ENCODE results near the gene PAK5.

PAK5 gene

DNA sequence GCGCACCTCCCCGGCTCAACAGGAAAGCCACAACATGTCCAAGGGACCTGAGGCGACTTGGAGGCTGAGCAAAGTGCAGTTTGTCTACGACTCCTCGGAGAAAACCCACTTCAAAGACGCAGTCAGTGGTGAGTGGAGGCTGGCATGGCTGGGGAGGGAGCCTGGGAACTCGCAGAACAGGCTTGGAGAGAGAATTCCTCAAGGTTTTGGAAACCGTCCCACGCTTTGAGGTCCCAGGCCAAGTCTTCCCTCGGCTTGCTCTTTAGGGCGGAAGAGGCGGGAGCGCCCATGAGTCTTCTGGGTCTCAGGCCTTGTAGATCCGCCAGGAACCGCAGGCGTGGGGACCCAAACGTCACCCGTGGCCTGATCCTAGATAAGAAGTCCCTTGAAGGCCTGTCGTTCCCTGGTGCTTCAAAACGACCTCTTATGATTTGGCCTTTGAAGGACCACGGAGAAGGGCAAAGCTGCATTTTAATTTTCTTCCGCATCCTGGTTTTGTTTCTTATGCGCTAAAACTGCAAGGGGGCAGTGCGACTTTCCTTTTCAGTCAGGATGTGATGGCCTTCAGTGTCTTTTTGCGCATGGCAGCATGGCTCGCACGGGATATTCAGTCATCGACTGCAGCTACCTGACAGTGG is 322.5 kb downstream of the PAK5 start:
- DNase-seq = peak; percentile 26

DNA sequence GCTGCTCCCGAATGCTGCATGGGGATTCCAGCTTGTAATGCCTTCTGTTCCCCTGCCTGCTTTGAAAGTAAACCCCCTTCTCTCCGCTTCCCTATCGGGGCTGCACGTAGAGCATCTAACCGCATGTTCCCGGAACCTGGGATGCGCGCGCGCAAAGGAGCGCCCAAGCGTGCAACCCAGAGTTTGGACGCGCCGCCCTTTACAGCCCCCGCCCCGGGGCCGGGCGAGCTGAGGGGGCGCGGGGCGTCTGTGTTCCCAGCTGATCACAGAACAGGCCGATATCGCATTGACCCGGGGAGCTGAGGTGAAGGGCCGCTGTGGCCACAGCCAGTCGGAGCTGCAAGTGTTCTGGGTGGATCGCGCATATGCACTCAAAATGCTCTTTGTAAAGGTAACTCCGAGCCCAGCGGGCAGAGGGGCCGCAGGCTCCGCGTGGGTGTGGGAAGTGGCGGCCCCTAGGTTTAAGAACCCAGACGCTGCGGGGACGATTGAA is 323.1 kb downstream of the PAK5 start:
- DNase-seq = no peak

DNA sequence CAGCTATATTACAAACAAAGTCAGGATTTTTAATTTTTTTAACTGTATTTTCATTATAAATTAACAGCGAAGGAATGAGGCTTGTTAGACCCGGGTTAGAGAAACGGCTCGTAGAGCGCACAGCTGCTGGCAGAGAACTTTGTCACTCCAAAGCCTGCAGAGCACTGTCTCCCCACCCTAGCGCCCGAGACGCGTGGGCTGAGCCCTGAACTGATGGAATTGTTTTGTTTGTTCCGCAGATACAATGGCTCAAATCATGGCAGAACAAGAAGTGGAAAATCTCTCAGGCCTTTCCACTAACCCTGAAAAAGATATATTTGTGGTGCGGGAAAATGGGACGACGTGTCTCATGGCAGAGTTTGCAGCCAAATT is 323.7 kb downstream of the PAK5 start:
- no peak for DNase-seq

- DNase-seq = peak; percentile 36
Observed at GRCh38 chr20:9514461-9515213, 324.2 kb downstream of the PAK5 start, which contains the start of gene LAMP5. LAMP5 (plus strand) TSS chr20:9514590; CDS start chr20:9514853, 263 bp downstream.

- DNase-seq = no peak
Observed at GRCh38 chr20:9514072-9514460, 324.8 kb downstream of the PAK5 start.

DNA sequence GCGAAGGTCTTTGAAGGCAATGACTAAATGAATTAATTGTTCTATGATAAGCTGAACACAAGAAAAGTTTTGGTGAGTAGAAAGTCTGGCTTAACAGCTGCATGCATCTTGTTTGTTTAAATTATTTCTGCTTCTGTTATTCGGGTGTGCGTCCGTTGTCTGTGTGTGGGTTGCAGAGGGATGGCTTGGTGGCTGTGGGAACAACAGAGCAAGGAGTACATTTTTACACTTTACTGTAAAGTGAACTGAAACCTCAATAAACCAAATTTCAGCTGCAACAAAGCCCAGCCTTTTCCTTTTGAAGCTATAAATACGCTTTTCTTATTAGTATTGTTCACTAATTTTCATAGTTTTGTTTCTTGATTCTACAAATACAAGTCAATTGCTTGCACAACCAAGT is 328.0 kb downstream of the PAK5 start:
- DNase-seq = no peak

DNA sequence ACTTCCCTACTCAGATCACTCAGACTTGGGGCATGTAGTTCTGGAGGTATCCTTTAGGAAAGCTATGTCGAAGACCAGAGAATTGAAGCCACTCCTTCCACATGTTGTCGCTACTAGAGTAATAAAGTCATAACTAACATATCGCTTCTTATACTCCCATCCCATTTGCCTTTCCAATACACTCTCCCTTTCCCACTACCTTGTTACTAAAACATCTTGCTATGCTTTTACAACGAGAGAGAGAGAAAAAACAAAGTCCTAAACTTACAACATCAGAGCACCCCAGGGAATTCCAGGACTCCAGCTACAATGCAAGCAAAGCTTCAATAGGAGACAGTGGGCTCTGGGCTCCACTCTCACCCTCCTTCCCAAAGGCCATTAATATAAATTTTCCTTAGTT is 329.6 kb downstream of the PAK5 start:
- DNase-seq = no peak

GRCh38 chr20:9508696-9509178 is 330.1 kb downstream of the PAK5 start:
- DNase-seq = no peak

DNA sequence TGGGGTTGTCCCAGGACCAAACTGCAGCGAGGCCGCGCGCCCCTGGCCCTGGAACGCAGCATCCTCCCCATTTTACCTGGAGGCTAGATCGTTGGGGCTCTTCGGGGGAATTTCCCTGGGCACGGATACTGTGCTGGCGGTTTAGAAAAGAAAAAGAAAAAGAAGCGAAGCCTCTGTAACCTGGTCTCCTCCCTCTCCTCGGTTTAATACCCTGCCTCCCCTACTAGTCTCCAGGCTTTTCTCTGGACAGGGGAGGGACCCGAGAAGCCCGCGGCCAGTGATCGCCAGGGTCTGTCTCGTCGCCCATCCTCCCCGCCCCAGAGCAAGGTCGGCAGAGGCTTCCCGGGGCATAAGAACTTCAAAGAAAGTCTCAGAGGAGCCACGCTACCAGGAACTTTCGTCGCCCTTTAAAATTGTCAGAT is 330.6 kb downstream of the PAK5 start:
- no peak for DNase-seq

DNA sequence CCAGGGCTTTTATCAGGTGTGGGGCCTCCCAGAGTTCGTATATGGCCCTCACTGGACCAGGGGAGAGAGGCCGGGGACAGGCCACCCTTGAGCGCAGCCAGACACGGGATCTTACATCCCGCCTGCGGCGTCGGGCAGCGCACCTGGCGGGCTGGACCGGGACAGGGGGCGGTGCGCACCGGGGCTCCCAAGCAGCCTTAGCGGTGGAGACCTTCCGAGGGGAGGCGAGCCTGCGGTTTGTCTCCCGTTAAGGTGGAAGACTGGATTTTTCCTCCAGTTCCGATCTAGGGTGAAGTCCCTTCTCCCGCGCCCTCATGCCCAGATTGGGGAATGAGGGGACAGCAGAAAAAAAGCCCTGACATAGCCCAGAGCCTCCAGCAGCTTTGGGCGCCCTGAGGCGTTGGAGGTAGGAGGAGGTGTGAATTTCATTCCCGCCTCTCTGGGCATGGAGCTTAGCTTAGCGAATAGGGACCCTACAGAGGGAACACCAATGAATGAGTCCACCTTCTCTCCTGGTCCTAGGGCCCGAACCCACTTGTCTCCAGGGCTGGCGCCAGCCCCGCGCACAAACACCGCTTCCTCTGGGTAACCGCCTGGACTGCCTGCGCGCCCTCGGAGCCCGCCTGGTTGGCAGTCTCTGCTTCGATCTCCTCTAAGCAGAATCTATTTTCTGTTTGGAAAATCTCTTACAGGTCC is 331.2 kb downstream of the PAK5 start:
- DNase-seq = no peak

DNA sequence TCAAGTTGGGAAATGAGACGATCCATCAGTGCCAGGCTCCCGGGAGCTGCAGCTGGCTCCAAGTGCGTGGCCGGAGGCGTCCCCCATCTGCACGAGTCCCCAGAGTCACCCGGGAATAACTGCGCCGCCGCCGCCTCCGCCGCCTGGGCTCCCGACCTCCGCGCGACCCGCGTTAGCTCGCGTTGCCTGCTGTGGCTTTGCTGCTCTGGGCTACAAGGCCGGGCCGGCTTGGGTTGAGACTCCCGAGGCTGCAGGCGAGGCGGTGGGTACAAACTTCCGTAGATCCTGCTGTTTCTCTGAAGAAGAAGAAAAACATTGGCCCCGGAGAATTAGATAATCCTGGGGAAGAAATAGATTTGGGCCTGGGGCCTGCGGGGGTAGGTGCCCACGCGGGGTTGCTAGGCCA is 331.9 kb downstream of the PAK5 start:
- no peak for DNase-seq

DNA sequence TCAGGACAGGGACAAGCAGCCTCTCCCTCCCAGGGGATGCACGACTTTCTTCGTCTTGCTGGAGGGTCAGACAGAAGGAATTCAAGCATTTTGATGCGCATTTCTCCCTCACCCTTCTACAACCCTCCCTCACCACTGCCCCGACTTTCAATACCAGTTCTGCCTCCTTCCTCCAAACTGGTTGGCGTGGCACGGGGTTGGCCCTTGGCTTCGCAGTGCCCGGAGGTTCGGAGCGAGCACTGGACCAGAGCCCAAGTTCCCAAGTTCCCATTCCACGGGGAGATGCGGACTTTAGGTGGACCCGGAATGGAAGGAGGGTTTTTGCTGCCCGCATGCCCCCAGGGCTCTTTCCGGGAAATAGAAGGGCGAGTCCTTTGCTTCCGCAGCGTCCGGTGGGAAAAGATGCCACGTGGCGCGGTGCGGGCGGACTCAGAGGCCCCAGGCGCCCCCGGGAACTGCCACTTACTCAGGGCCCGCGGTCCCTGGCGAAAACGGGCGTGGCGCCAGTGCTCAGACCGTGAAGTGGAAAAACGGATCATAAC is 332.5 kb downstream of the PAK5 start:
- no peak for DNase-seq

GRCh38 chr20:9503526-9504245 is 335.2 kb downstream of the PAK5 start:
- DNase-seq = peak; percentile 64

DNA sequence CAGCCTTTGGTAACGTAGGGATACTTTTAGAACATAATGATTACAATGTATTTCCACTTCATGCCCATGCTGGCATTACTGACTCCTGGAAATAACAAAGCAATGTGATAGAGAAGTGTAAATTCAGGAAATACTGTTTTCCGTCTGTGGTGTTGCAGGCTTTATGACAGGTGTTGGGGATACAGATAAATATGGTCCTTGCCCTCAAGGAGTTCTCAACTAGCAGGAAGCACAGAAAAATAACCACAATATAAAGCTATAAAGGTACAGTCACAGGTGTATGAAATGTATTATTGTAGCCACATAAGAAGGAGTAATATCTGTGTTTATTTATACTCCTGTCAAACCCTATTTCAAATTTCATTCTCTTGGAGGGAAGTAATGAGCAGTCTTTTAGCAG is 337.4 kb downstream of the PAK5 start:
- no peak for DNase-seq

- no peak for DNase-seq
Observed at GRCh38 chr20:9500121-9500520, 338.8 kb downstream of the PAK5 start.

GRCh38 chr20:9499126-9499899 is 339.6 kb downstream of the PAK5 start:
- DNase-seq = no peak

GRCh38 chr20:9498322-9498721 is 340.6 kb downstream of the PAK5 start:
- peak; percentile 43 for DNase-seq

DNA sequence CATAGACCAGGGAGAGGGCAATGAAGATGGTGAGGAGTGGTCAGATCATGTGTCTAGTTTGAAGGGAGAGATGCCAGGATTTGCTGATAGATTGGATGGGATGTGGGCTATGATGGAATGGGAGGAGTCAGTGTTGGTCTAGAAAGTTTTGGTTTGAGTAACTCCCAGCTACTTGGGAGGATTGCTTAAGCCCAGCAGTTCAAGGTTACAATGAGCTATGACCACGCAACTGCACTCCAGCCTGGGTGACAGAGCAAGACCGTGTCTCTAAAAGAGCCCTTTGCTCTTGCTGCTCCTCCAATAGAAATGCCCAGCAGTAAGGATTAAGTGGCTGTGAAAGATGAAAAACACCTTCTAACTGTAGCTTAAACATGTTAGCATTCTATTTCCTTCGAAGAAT is 342.7 kb downstream of the PAK5 start:
- no peak for DNase-seq

DNA sequence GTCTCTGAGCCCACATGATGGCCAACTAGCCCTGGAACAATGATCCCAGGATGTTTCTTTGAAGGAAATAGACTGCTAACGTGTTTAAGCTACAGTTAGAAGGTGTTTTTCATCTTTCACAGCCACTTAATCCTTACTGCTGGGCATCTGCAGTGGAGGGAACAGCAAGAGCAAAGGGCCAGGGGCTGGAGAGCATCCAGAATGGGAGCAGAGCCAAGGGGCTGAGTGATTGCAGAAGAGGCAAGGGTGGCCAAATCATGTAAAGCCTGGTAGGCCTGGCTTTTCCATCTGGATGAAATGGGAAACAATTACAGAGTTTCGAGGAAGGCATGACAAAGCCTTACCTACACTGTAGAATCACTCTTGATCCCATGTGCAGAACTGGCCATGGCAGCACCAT is 343.2 kb downstream of the PAK5 start:
- DNase-seq = no peak

- DNase-seq = no peak
Observed at GRCh38 chr20:9493803-9494202, 345.1 kb downstream of the PAK5 start.

GRCh38 chr20:9492067-9492466 is 346.8 kb downstream of the PAK5 start:
- DNase-seq = peak; percentile 58

GRCh38 chr20:9491324-9491723 is 347.6 kb downstream of the PAK5 start:
- DNase-seq = no peak

Data from fibroblast of skin of right biceps (primary cell).